K562 (cell line): ENCODE measurements around the gene ACO2. TPM values are rescaled to one million over a fixed set of nuclear protein-coding genes. Genes with fewer than 3 reads are reported as not detected.

Experiments
- CBX8 ChIP-seq: fragments of 200-600 bp; sonication (generic); IDR thresholded peaks from 2 replicates; pipeline ENCODE4 v1.6.1; 2012; ENCODE audit warnings: borderline replicate concordance, mixed run types, low read depth, mild to moderate bottlenecking, moderate library complexity, mixed read lengths, low read length, control low read depth, inconsistent platforms; ENCODE audit not compliant: poor library complexity, severe bottlenecking; ENCODE audit errors: extremely low read depth
- DMBX1 ChIP-seq: fragments of 250-450 bp; sonication (Bioruptor Pico); IDR thresholded peaks from 2 replicates; pipeline ENCODE4 v1.8.0; 2022; ENCODE audit warnings: inconsistent platforms, mild to moderate bottlenecking, moderate library complexity, borderline replicate concordance
- EGR1 ChIP-seq: fragments of 450-650 bp; conservative IDR thresholded peaks from 2 replicates; pipeline ENCODE4 v1.6.1; 2017; ENCODE audit warnings: mild to moderate bottlenecking
- HNRNPLL ChIP-seq: fragments of 200-400 bp; formaldehyde crosslinking; IDR thresholded peaks from 2 replicates; pipeline ENCODE4 v1.6.1; 2017; ENCODE audit warnings: low read length, low read depth, mild to moderate bottlenecking; ENCODE audit not compliant: poor library complexity, severe bottlenecking
- KDM5B ChIP-seq: fragments of 200-600 bp; sonication (generic); IDR thresholded peaks from 2 replicates; pipeline ENCODE4 v1.6.1; 2012; ENCODE audit warnings: low read depth, mild to moderate bottlenecking, moderate library complexity, low read length, control low read depth, inconsistent platforms; ENCODE audit not compliant: insufficient replicate concordance
- KHSRP ChIP-seq: fragments of 450-650 bp; IDR thresholded peaks from 2 replicates; pipeline ENCODE4 v1.6.1; 2017
- L3MBTL2 ChIP-seq: fragments of 450-650 bp; IDR thresholded peaks from 2 replicates; pipeline ENCODE4 v1.6.1; 2016; ENCODE audit warnings: mild to moderate bottlenecking, moderate library complexity
- MAZ ChIP-seq, 2 experiments: fragments of 450-650 bp in 1 of 2; sonication (generic) in 1 of 2; formaldehyde crosslinking; IDR thresholded peaks in 1 of 2; conservative IDR thresholded peaks in 1 of 2; 2 replicates each; pipeline versions ENCODE4 v1.4.0 to v1.5.0; 2020; ENCODE audit warnings: mild to moderate bottlenecking in 1 of 2, missing genetic modification reagents in 1 of 2
- MTA3 ChIP-seq: fragments of 450-650 bp; formaldehyde crosslinking; IDR thresholded peaks from 2 replicates; pipeline ENCODE4 v1.6.1; 2017; ENCODE audit warnings: mild to moderate bottlenecking, borderline replicate concordance
- PHF8 ChIP-seq: fragments of 200-600 bp; sonication (generic); IDR thresholded peaks from 2 replicates; pipeline ENCODE4 v1.6.1; 2012; ENCODE audit warnings: mixed run types, mild to moderate bottlenecking, inconsistent platforms, low read length, moderate library complexity, borderline replicate concordance
- POLR2G ChIP-seq: fragments of 200-400 bp; formaldehyde crosslinking; IDR thresholded peaks from 2 replicates; pipeline ENCODE4 v1.6.1; 2017; ENCODE audit warnings: low read depth, mild to moderate bottlenecking, antibody characterized with exemption, low read length, moderate library complexity
- RB1 ChIP-seq: fragments of 450-650 bp; IDR thresholded peaks from 2 replicates; pipeline ENCODE4 v1.6.1; 2017; ENCODE audit warnings: low read depth, mild to moderate bottlenecking
- RBBP5 ChIP-seq: fragments of 200-600 bp; sonication (generic); IDR thresholded peaks from 2 replicates; pipeline ENCODE4 v1.6.1; 2012; ENCODE audit warnings: borderline replicate concordance, mild to moderate bottlenecking, low read length, control low read depth, inconsistent platforms; ENCODE audit not compliant: insufficient read depth, poor library complexity, severe bottlenecking
- RFX1 ChIP-seq: fragments of 450-650 bp; IDR thresholded peaks from 2 replicates; pipeline ENCODE4 v1.6.1; 2016; ENCODE audit warnings: mild to moderate bottlenecking, moderate library complexity
- SMC3 ChIP-seq: conservative IDR thresholded peaks from 2 replicates; pipeline ENCODE4 v1.6.1; 2011; ENCODE audit warnings: low read depth, low read length, improper control_type of control experiment; ENCODE audit not compliant: insufficient read depth
- SOX6 ChIP-seq: fragments of 450-650 bp; IDR thresholded peaks from 2 replicates; pipeline ENCODE4 v1.6.1; 2014; ENCODE audit warnings: mild to moderate bottlenecking
- STAG1 ChIP-seq: sonication (generic); formaldehyde crosslinking; IDR thresholded peaks from 2 replicates; pipeline ENCODE4 v1.5.0; 2020; ENCODE audit warnings: missing genetic modification reagents, borderline replicate concordance
- YY1 ChIP-seq, 3 experiments: IDR thresholded peaks; 2 replicates each; pipeline ENCODE4 v1.6.1; 2011; ENCODE audit warnings: low read length in 2 of 3, mild to moderate bottlenecking in 2 of 3, moderate library complexity in 2 of 3, borderline replicate concordance in 1 of 3, control low read depth in 1 of 3, low read depth in 1 of 3; ENCODE audit not compliant: insufficient read depth in 3 of 3, insufficient replicate concordance in 2 of 3, control insufficient read depth in 1 of 3, insufficient read length in 1 of 3; ENCODE audit errors: extremely low read depth in 1 of 3
- ZBTB7A ChIP-seq: IDR thresholded peaks from 2 replicates; pipeline ENCODE4 v1.6.1; 2011; ENCODE audit warnings: low read depth, mild to moderate bottlenecking, low read length, moderate library complexity, borderline replicate concordance; ENCODE audit not compliant: control insufficient read depth
- ZNF253 ChIP-seq: fragments of 250-450 bp; sonication (Bioruptor Pico); conservative IDR thresholded peaks from 2 replicates; pipeline ENCODE4 v1.6.1; 2021; ENCODE audit warnings: mild to moderate bottlenecking
- ZNF644 ChIP-seq: fragments of 200-800 bp; sonication (Bioruptor generic); IDR thresholded peaks from 2 replicates; pipeline ENCODE4 v1.6.1; 2016; ENCODE audit warnings: low read depth, missing genetic modification characterization, missing compliant biosample characterization
- polyA plus RNA-seq, 8 experiments: library from polyadenylated mRNA; depleted of rRNA in 4 of 8; stranded (reverse) in 5 of 8; unstranded in 3 of 8; fragments of >200 nt; fragmentation: Nextera tagmentation in 2 of 8; fragmentation: Illumina TruSeq in 1 of 8; extraction: Ambion mirVana in 2 of 8; extraction: Trizol in 1 of 8; gene quantifications; 2 replicates each; pipeline versions ENCODE4 v1.2.1 to v1.2.3, GENCODE V29; 2011 to 2014; ENCODE audit warnings: inconsistent platforms in 1 of 8, missing spikeins in 1 of 8
- total RNA-seq, 7 experiments: library from RNA; depleted of rRNA in 6 of 7; stranded (reverse); fragments of >200 nt in 6 of 7; fragmentation: Illumina TruSeq in 2 of 7; extraction: Trizol in 2 of 7; gene quantifications; 2 replicates each; pipeline versions ENCODE4 v1.2.1 to v1.2.3, GENCODE V29; 2011 to 2021; ENCODE audit warnings: low replicate concordance in 1 of 7
- TF ChIP-seq, protein P1 (sequence below): fragments of 250-450 bp; sonication (Bioruptor Pico); IDR thresholded peaks from 2 replicates; pipeline ENCODE4 v1.8.0; 2021; ENCODE audit warnings: borderline replicate concordance, mild to moderate bottlenecking, moderate library complexity; ENCODE audit not compliant: poor library complexity, severe bottlenecking
- TF ChIP-seq, protein P2 (sequence below), 2 experiments: fragments of 450-650 bp; IDR thresholded peaks; 2 replicates each; pipeline ENCODE4 v1.6.1; 2016

Gene ACO2
- total and polyA plus RNA-seq, 9 of the 15 experiments (the other 6 are each of a cell fraction or from before 2014, with no cell fraction given): 16.2 to 119 (median 43.2) TPM

GRCh38 chr22:41543854-41544670 is 75.1 kb downstream of the ACO2 start, which contains the start of gene POLR3H (continued):
- TF ChIP-seq CBX8: no peak
- TF ChIP-seq RBBP5: peak; percentile 60
- TF ChIP-seq POLR2G: peak; percentile 88
- peak; percentile 86 to 98 for TF ChIP-seq MAZ (CRISPR knock-in tag; conservative IDR thresholded peaks at IDR 0.05 in 1 of 2, IDR thresholded peaks at IDR 0.05 in 1 of 2)
- TF ChIP-seq KDM5B: peak; percentile 26
- TF ChIP-seq, protein P1, sequence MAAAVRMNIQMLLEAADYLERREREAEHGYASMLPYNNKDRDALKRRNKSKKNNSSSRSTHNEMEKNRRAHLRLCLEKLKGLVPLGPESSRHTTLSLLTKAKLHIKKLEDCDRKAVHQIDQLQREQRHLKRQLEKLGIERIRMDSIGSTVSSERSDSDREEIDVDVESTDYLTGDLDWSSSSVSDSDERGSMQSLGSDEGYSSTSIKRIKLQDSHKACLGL (CRISPR knock-in tag): peak; percentile 35
- TF ChIP-seq SOX6: no peak
- peak; percentile 96 for TF ChIP-seq RFX1
- TF ChIP-seq ZNF253 (CRISPR knock-in tag): no peak
- peak; percentile 81 for TF ChIP-seq EGR1
- TF ChIP-seq, protein P2, sequence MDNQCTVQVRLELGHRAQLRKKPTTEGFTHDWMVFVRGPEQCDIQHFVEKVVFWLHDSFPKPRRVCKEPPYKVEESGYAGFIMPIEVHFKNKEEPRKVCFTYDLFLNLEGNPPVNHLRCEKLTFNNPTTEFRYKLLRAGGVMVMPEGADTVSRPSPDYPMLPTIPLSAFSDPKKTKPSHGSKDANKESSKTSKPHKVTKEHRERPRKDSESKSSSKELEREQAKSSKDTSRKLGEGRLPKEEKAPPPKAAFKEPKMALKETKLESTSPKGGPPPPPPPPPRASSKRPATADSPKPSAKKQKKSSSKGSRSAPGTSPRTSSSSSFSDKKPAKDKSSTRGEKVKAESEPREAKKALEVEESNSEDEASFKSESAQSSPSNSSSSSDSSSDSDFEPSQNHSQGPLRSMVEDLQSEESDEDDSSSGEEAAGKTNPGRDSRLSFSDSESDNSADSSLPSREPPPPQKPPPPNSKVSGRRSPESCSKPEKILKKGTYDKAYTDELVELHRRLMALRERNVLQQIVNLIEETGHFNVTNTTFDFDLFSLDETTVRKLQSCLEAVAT (IDR thresholded peaks at IDR 0.05): 0 out of 4 replicates have a peak, but pooled peaks of 1 of the 2 experiments have one; percentile 18
- TF ChIP-seq YY1 (IDR thresholded peaks at IDR 0.05; ENCODE audit: borderline replicate concordance in 1 of 3, control insufficient read depth in 1 of 3, extremely low read depth in 1 of 3, insufficient read depth in 3 of 3, insufficient read length in 1 of 3, insufficient replicate concordance in 2 of 3, low read depth in 1 of 3, low read length in 2 of 3): peak in 1 of 3 experiments; percentile 52
- TF ChIP-seq MTA3: peak; percentile 74; the same call in 1 of the 2 replicates
- TF ChIP-seq KHSRP: 0 out of 2 replicates have a peak, but pooled peaks have one; percentile 18
- no peak for TF ChIP-seq ZNF644 (tag)
- peak; percentile 34; the same call in 1 of the 2 replicates for TF ChIP-seq L3MBTL2
- TF ChIP-seq SMC3: 0 out of 2 replicates have a peak, but pooled peaks have one; percentile 21
- TF ChIP-seq DMBX1 (CRISPR knock-in tag): 0 out of 2 replicates have a peak, but pooled peaks have one; percentile 23
- TF ChIP-seq HNRNPLL: peak; percentile 49
- peak; percentile 32; the same call in 1 of the 2 replicates for TF ChIP-seq RB1
- peak; percentile 49; the same call in 1 of the 2 replicates for TF ChIP-seq ZBTB7A
- TF ChIP-seq PHF8: peak; percentile 74; the same call in 1 of the 2 replicates
- TF ChIP-seq STAG1 (CRISPR knock-in tag): peak; percentile 22; the same call in 1 of the 2 replicates
